HG02840 (cell line): ENCODE data around the gene KIT.
"Not testable (repeated sequence)": the region's sequence is repeated elsewhere in the genome, so short reads cannot be mapped to it uniquely, and the experiment has no call there.

Source experiments
- ATAC-seq: cut with Tn5 transposase; IDR thresholded peaks from one replicate; pipeline ENCODE4 v1.9.1; 2021; ENCODE audit warnings: mild to moderate bottlenecking, moderate library complexity, moderate number of reproducible peaks; ENCODE audit not compliant: unreplicated experiment, low FRiP score

The KIT gene

DNA sequence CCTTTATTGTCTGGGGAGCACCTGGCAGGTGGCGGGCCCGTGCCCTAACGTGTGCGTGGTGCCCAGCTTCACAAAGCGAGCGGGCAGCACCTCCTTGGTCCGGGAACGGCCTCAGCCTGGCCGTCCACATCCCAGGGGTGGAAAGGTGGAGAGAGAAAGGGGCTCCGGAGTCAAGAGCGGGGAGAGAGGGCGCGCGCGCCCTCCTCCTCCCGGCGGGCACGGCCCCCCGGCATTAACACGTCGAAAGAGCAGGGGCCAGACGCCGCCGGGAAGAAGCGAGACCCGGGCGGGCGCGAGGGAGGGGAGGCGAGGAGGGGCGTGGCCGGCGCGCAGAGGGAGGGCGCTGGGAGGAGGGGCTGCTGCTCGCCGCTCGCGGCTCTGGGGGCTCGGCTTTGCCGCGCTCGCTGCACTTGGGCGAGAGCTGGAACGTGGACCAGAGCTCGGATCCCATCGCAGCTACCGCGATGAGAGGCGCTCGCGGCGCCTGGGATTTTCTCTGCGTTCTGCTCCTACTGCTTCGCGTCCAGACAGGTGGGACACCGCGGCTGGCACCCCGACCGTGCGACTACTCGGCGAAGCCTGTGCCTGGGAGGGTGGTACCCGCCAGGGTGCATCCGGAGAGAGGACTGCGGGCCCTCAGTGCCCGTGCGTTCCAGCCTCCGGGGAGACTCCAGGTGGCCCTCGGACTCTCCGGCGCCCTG, at the start of gene KIT:
Gene KIT, plus strand, starts transcription at position 407 of the 701 bp plus-strand sequence. Its CDS starts 58 bp downstream, at position 465.
- no peak for ATAC-seq

DNA sequence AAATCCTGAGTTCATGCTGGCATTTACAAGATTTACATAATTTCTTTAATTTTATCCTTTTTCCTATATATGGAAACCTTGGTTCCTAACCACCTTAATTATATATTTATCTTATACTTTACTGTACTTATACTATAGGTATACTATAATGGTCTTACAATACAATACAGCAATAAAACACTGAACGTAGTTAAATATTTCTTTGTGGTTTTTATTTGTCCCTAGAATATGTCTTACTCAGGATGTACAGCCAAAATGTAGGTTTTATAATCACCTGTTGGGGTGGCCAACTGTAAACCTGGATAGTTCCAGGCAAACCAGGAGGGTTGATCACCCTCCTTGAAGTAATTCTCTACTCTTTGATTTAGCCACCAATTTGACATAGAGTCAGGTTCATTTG, 48.4 kb upstream of the KIT start:
- ATAC-seq = no peak

DNA sequence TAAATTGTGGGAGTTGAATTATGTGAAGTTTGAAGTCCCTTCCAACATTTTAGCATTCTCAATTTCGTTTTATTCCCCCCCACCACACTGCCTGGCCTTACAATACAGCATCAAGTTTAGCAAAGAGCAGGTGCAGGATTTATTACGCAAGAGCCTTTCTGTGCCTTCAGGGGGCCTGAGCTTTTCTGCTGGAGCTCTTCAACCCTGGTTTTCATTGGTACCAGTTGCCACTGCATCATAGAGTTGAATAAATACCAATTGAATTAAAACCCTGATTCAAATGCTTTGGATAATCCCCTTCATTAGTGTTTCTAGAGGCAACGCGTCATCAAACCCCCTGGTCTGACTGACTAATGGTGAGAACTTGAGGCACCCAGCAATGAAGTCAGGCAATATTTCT, 43.6 kb upstream of the KIT start:
- ATAC-seq = no peak

DNA sequence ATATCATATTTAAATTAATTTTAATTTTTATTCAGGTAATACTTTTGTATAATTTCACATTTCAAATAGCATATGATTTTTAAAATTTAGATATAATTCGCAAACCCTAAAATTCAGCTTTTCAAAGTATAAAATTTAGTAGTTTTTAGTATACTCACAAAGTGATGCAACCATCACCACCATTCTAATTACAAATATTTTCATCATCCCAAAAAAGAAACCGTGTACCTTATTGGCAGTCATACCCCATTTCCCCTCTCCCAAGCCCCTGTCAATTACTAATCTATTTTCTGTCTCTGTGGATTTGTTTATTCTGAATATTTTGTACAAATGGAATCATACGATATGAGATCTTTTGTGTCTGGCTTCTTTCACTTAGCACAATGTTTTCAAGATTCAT, 37.0 kb upstream of the KIT start:
- no peak for ATAC-seq

DNA sequence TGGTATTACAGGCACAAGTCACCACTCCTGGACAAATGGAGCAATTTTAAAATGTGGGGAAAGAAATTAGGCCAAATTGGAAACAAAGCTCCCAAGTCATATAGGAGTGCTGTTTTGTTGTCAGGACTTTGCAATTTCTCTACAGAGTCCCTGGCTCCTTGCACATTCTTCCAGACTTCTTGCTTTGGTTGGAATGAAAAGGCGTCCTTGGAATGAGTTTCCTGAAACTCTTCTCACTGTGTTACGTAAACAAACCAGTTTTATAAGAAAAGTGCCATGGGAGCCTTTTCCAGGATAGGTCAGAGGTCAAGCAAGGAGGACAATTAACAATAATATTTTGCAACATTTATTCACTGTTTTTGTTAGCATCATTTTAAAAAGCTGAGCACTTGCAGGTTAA, 32.4 kb upstream of the KIT start:
- ATAC-seq = no peak

DNA sequence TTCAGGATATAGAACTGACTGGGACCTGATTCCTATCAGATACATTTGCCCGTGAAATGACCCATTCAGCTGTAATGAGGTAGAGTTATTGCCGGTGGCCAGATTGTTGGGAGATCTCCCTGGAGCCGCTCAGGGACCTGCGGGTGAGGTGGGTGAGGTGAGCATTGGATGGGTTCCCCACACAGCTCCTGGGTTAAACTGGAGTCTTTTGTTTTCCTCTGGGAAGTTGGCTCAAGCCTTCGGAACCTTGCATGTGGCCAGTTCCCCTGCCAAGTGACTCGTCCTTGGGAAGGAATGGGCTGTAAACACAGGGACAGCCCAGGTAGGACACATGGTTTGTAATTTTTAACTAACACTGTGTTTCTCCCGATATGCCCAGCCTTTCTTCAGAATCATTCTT, 31.6 kb upstream of the KIT start:
- no peak for ATAC-seq

DNA sequence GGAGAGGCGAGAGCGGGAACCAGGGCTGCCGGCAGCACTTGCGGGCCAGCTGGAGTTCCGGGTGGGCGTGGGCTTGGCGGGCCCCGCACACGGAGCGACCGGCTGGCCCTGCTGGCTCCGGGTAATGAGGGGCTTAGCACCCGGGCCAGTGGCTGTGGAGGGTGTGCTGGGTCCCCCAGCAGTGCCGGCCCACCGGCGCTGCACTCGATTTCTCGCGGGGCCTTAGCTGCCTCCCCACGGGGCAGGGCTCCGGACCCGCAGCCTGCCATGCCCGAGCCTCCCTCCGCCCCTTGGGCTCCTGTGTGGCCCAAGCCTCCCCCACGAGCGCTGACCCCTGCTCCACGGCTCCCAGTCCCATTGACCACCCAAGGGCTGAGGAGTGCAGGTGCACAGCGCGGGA, 25.2 kb upstream of the KIT start:
- no peak for ATAC-seq

DNA sequence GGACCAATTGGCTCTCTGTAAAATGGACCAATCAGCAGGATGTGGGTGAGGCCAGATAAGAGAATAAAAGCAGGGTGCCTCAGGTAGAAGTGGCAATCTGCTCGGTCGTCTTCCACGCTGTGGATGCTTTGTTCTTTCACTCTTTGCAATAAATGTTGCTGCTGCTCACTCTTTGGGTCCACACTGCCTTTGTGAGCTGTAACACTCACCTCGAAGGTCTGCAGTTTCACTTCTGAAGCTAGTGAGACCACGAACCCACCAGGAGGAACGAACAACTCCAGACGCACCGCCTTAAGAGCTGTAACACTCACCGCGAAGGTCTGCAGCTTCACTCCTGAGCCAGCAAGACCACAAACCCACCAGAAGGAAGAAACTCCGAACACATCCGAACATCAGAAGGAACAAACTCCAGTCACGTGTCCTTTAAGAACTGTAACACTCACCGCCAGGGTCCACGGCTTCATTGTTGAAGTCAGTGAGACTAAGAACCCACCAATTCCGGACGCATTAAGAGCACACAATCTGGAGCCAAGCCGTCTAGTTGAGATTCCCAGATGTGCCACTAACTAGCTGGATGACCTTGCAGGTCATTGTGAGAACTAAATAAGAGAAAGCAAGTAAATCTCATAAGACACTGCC, 24.5 kb upstream of the KIT start:
- not testable (repeated sequence) for ATAC-seq

DNA sequence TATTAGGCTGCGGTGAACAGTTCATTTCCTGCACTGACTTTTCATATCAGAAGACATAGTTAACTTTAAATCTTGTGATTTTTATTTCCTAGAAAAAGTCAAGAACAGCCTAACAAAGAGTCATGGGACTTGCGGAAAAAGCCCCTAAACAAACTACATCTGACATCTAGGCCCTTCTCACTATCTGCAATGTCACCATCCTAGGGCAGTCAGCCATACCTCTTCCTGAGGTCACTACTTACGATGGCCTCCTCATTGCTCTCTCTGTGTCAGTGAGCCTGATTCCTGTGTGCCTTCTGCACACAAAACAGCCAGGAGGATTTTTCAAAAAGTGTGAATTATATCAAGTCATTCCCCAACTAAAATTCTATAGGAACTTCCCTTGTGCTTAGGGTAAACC, 22.4 kb upstream of the KIT start:
- no peak for ATAC-seq

DNA sequence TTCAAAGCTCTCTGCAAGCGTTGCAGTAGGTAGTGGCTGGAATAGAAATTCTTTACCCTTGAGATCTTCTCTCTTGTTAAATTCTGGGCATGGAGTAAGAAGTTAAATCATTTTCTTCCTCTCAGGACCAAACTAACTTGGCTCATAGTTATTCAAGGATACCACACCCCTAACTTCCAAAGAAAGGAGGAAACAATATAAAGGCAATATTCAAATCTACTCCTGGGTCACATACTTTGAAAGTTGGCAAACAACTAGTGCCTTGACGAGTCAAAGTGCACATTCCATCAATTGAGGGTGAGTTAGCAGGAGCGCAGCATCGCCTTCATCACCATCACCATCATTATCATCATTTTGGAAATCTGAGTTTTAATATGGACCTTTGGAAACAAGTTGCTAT, 20.4 kb upstream of the KIT start:
- ATAC-seq = no peak

DNA sequence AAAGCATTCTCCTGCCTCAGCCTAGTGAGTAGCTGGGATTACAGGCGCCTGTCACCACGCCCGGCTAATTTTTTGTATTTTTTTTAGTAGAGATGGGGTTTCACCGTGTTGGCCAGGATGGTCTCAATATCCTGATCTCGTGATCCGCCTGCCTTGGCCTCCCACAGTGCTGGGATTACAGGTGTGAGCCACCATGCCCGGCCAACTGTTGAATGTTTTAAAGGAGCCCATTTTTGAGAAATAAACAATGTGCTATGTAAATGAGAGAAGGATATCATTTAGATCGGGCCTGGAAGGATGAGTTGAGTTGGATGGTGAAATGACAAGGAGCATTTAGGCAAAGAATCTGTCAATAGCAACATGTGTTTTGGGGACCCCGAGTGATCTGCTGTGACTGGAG, 16.7 kb upstream of the KIT start:
- not testable (repeated sequence) for ATAC-seq

DNA sequence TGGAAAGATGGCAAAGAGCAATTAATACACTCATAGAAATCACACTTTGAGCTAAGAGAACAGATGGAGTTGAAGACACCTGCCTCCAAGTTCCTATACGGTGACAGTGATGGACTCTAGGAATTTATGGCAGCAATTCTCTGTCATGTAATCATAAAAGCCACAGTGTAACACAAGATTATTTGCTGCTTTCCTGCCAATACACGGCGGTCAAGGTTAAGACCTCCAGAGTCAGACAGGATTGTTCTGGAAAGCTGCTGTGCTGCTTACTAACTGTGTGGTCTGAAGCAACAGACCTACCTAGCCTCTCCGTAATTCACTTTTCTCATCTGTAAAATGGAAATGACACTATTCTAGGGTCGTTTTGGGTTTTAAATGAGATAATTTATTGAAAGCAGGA, 14.6 kb upstream of the KIT start:
- ATAC-seq = no peak

DNA sequence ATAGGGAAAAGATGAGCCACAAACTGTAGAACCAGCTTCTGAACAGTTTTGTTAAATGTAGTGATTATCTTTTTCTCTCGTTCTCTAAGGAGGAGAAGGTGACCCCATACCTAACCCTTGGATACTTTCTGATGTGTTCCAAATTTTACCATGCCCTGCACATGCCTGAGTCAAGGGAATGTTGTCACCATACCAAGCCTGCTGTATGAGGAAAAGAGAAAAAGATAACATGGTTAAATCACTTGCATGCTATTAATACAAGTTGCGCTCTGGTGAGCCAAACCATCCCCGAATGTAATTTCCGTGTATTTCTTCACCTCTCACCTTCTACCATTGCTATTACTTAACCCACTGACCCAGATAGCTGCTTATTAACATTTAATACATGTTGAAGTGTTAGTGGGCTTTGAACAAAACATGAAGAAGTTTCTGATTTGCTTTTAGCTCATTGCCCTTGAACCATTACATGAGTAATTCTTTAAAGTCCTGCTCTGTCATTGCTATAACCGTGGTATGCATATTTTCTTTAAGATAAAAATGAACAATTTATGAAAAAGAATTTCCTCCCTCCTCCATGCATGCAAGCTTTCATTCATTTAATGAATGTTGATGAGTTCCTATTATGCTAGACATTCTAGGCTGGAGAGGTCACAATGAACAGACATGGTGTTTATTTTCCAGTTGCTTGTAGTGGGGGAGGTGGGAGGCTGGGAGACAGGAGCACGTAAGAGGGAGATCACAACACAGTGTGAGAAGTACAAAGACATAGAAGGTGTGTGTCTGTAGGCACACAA, 13.6 kb upstream of the KIT start:
- no peak for ATAC-seq

DNA sequence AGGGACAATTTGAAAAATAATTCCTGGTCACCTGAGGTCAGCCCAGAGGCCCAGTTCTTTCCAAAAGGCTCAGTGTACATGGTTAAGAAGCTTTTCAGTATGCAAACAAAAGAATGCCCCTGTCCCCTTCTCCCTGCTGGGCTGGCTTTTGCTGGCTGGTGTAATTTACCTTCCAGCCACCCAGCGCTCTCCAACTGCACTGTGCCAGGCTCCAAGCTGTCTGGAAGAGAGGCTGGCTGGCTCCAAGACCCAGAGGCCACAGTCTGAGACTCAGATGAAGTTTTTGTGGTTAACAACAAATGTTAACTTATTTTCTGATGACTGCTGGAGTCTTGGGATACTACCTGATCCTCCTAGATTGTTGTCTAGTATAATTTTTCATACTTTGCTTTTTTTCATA, 11.9 kb upstream of the KIT start:
- ATAC-seq = no peak

DNA sequence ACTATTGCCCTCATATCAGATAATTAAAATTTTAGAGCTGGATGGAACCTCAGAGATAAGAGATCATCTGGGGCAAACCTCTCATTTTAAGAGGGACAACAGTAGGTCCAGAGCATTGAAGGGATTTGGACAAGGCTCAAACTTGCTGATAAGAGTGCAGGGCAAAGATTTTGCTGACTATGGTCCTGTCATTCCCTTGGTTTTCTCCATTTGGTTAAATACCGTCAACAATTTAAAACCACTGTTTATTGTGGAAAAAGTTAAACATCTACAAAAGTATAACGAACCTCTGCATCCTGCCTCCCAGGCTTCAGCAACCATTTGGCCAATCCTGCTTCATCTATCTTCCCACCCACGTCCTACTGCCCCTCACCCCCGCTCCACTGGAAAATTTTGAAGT, 10.7 kb upstream of the KIT start:
- ATAC-seq = no peak

DNA sequence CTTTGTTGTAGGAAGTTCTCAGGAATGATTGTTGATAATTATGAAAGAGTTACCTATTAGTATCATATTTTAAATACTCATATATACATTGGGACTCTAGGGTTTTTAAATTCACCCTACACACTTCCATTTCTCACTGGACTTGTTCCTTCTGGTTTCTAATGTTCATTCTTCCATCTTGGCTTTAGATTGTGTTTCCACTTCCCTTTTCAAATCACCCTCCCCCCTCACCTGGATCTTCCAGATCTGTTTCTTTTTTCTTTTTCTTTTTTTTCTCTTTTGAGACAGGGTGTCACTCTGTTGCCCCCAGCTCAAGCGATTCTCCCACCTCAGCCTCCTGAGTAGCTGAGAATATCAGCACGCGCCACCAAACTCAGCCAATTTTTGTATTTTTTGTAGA, 6.7 kb upstream of the KIT start:
- no peak for ATAC-seq

DNA sequence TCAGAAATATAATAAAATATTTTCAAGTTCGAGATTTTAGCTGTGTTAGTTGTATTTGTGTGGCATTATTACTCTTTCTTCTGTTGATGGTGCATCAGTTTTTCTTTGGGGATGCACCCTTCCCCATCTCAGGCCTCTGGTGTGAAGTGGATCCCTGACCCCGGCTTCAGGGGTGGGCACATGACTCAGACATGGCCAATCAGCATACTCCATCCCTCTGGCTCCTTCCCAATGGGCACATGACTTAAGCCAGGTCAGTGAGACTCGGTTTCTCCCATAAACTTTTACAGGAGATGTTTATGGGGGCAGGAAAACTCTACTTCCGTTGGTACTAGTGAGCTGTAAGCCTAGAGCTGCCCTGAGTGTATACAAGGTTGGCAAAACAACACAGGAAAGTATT, 3.0 kb upstream of the KIT start:
- no peak for ATAC-seq

DNA sequence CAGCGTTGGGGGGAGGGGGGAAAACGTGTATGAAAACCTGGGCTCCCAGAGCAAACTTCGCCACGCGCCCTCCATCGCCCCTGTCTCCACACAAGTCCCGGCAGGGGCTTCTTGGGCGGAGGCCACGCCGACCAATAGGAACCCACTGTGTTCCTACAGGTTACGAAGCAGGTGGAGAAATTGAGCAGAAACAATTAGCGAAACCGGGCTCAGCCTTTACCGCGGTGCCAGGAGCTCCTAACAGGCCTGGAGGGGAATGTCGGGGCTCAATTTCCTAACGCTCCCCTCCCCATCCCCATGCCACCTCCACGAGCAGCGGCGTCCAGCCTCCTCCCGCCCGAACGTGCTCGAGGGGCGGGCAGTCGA, 589 bp upstream of the KIT start:
- no peak for ATAC-seq

DNA sequence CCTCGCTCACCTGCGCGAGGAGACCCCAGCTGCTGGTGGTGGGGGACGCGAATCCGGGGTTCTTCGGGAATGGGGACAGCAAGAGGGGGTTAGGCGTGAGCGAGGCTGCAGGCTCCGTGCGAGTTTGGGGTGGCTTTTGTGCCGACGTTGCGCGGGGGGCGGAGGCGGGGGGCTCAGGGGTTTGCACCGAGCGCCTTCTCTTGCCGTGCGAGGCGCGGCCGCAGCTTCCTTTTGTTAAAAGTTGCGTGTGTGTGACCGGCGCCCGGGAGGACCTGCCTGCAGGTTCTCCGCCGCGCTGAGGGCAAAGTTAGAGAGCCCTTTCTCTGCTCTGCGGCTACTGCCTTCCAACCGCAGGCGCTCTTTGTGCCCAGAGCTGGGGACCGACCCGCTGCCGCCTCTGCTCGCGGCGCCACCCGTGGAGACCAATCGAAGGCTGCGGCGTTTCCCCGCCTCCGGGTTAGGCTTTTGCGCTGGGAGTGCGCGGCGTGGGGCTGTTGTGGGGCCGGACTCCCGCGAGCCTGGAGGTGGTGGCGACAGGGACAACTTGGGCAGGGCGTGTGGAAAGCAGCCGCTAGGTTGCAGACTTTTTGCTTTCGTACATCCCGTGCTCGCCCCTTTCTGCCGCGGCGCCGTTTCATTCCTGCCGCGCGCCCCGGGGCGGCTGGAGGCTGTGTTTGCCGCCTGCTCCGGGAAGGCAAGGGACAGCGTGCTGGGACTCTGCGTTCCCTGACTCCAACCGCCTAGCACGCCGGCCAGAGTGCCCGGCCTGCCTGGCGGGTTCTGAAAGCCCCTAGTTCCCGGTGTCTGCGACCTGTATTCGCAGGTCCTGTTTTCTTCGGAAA, 716 bp downstream of the KIT start:
- no peak for ATAC-seq

DNA sequence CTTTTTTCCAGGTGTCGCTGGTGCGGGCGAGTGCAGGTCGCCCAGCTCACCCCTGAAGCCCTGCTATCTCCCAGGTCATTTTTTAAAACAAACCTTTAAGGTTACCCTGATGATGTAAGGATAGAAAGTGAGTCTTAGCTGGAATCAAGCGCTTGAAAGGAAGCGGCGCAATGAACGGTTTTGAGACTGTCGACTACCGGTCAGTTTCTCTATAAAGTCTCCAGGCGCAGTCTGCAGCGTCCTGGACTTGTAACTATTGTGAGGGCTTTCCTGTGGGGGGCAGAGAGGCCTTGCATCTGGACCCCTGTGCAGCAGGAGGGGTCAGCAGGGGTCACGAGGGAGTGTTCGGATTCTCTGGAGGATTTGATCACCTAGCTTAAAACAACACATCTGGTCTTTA, 1.6 kb downstream of the KIT start:
- ATAC-seq = no peak
